Endothelial cell of umbilical vein (primary cell): ENCODE data around the gene IQGAP3.

Experiments used
- CTCF ChIP-seq, 2 donors: IDR thresholded peaks; 1 replicate in 1 of 2; 2 replicates in 1 of 2; pipeline ENCODE4 v1.5.1; 2011; ENCODE audit warnings: low read length in 2 of 2, mild to moderate bottlenecking in 2 of 2, moderate library complexity in 2 of 2, control low read depth in 1 of 2, inconsistent platforms in 1 of 2, low read depth in 1 of 2; ENCODE audit not compliant: insufficient read depth in 1 of 2; ENCODE audit errors: extremely low read depth in 1 of 2
- EZH2 ChIP-seq: IDR thresholded peaks from 2 replicates; pipeline ENCODE4 v1.6.1; 2012; ENCODE audit warnings: borderline replicate concordance, low read depth, mild to moderate bottlenecking, moderate library complexity, low read length, inconsistent platforms; ENCODE audit not compliant: severe bottlenecking
- FOS ChIP-seq: IDR thresholded peaks from 2 replicates; pipeline ENCODE4 v1.6.1; 2011; ENCODE audit warnings: mild to moderate bottlenecking, low read length, moderate library complexity, borderline replicate concordance; ENCODE audit not compliant: insufficient read depth
- GATA2 ChIP-seq: IDR thresholded peaks from 2 replicates; pipeline ENCODE4 v1.7.0; 2011; ENCODE audit warnings: low read depth, mild to moderate bottlenecking, moderate library complexity, mixed read lengths, low read length; ENCODE audit not compliant: insufficient read length, insufficient read depth
- MAX ChIP-seq: IDR thresholded peaks from 2 replicates; pipeline ENCODE4 v1.6.1; 2011; ENCODE audit not compliant: insufficient read depth, insufficient read length
- POLR2A ChIP-seq: IDR thresholded peaks from 2 replicates; pipeline ENCODE4 v1.6.1; 2012; ENCODE audit warnings: low read depth, mild to moderate bottlenecking, control low read depth, low read length

GRCh38 chr1:156480016-156480370, 92.4 kb downstream of the IQGAP3 start:
- TF ChIP-seq EZH2: no peak
- TF ChIP-seq CTCF (IDR thresholded peaks at IDR 0.05; ENCODE audit: extremely low read depth in 1 of 2, insufficient read depth in 1 of 2, low read depth in 1 of 2, low read length in 2 of 2): no peak
- TF ChIP-seq POLR2A: no peak
- no peak for TF ChIP-seq MAX
- no peak for TF ChIP-seq FOS
- TF ChIP-seq GATA2: no peak
